HepG2 (cell line): ENCODE results near the gene KANK3. TPM values are rescaled to one million over a fixed set of nuclear protein-coding genes. Genes with fewer than 3 reads are reported as not detected.

Experiments used
- GLI4 ChIP-seq: sonication (generic); formaldehyde crosslinking; IDR thresholded peaks from 2 replicates; pipeline ENCODE4 v1.5.1; 2020; ENCODE audit warnings: missing genetic modification reagents, mild to moderate bottlenecking, moderate library complexity, borderline replicate concordance
- MYNN ChIP-seq: sonication (generic); formaldehyde crosslinking; IDR thresholded peaks from 2 replicates; pipeline ENCODE4 v1.4.0; 2020; ENCODE audit warnings: mild to moderate bottlenecking, low read depth, missing genetic modification reagents
- NFATC3 ChIP-seq: sonication (generic); formaldehyde crosslinking; IDR thresholded peaks from 2 replicates; pipeline ENCODE4 v1.5.1; 2020; ENCODE audit warnings: mild to moderate bottlenecking, missing genetic modification reagents
- NFIB ChIP-seq: sonication (generic); formaldehyde crosslinking; IDR thresholded peaks from 2 replicates; pipeline ENCODE4 v1.9.0; 2021; ENCODE audit warnings: missing genetic modification reagents, mild to moderate bottlenecking, borderline replicate concordance
- PITX1 ChIP-seq: sonication (generic); formaldehyde crosslinking; IDR thresholded peaks from 2 replicates; pipeline ENCODE4 v1.5.1; 2020; ENCODE audit warnings: mild to moderate bottlenecking, missing genetic modification reagents
- RARA ChIP-seq: IDR thresholded peaks from 2 replicates; pipeline ENCODE4 v1.6.1; 2016; ENCODE audit warnings: missing genetic modification reagents, missing compliant biosample characterization
- RFX1 ChIP-seq: fragments of 450-650 bp; IDR thresholded peaks from 2 replicates; pipeline ENCODE4 v1.6.1; 2017
- SAFB2 ChIP-seq: sonication (generic); formaldehyde crosslinking; IDR thresholded peaks from 2 replicates; pipeline ENCODE4 v1.5.1; 2020; ENCODE audit warnings: missing genetic modification reagents, low read depth, mild to moderate bottlenecking, borderline replicate concordance
- SMAD1 ChIP-seq: sonication (generic); formaldehyde crosslinking; IDR thresholded peaks from 2 replicates; pipeline ENCODE4 v1.4.0; 2020; ENCODE audit warnings: missing genetic modification reagents, low read depth, mild to moderate bottlenecking, borderline replicate concordance
- STAT6 ChIP-seq: sonication (generic); formaldehyde crosslinking; IDR thresholded peaks from 2 replicates; pipeline ENCODE4 v1.4.0; 2020; ENCODE audit warnings: missing genetic modification reagents, mild to moderate bottlenecking, borderline replicate concordance
- WIZ ChIP-seq: sonication (generic); formaldehyde crosslinking; IDR thresholded peaks from 2 replicates; pipeline ENCODE4 v1.5.1; 2020; ENCODE audit warnings: mild to moderate bottlenecking, missing genetic modification reagents
- ZBTB39 ChIP-seq: sonication (generic); formaldehyde crosslinking; IDR thresholded peaks from 2 replicates; pipeline ENCODE4 v1.5.0; 2020; ENCODE audit warnings: missing genetic modification reagents
- ZEB1 ChIP-seq: IDR thresholded peaks from 2 replicates; pipeline ENCODE4 v1.6.1; 2012; ENCODE audit warnings: mild to moderate bottlenecking, low read depth, inconsistent platforms; ENCODE audit not compliant: insufficient replicate concordance
- ZNF138 ChIP-seq: sonication (generic); formaldehyde crosslinking; IDR thresholded peaks from 2 replicates; pipeline ENCODE4 v1.5.0; 2020; ENCODE audit warnings: mild to moderate bottlenecking, low read depth, missing genetic modification reagents
- ZNF414 ChIP-seq: sonication (generic); formaldehyde crosslinking; IDR thresholded peaks from 2 replicates; pipeline ENCODE4 v1.5.0; 2020; ENCODE audit warnings: missing genetic modification reagents
- ZNF510 ChIP-seq: sonication (generic); formaldehyde crosslinking; IDR thresholded peaks from 2 replicates; pipeline ENCODE4 v1.4.0; 2020; ENCODE audit warnings: low read depth, mild to moderate bottlenecking, missing genetic modification reagents
- ZNF562 ChIP-seq: sonication (generic); formaldehyde crosslinking; IDR thresholded peaks from 2 replicates; pipeline ENCODE4 v1.8.0; 2022; ENCODE audit warnings: missing genetic modification reagents, borderline replicate concordance
- ZSCAN30 ChIP-seq: sonication (generic); formaldehyde crosslinking; IDR thresholded peaks from 2 replicates; pipeline ENCODE4 v1.5.0; 2020; ENCODE audit warnings: mild to moderate bottlenecking, missing genetic modification reagents
- polyA plus RNA-seq, 8 experiments: library from polyadenylated mRNA; depleted of rRNA in 3 of 8; stranded (reverse) in 7 of 8; unstranded in 1 of 8; fragments of >200 nt; fragmentation: Illumina TruSeq in 4 of 8; extraction: Trizol in 4 of 8; gene quantifications; 2 replicates each; pipeline versions ENCODE4 v1.2.1 to v1.2.3, GENCODE V29; 2011 to 2016; ENCODE audit warnings: low read depth in 4 of 8, missing spikeins in 1 of 8, mixed read lengths in 1 of 8; ENCODE audit not compliant: insufficient read depth in 1 of 8
- total RNA-seq, 5 experiments: library from RNA; depleted of rRNA; stranded (reverse); fragments of >200 nt; fragmentation: Illumina TruSeq; extraction: Trizol; gene quantifications; 2 replicates each; pipeline ENCODE4 v1.2.3, GENCODE V29; 2016; ENCODE audit warnings: low read depth in 1 of 5
- TF ChIP-seq, protein P1 (sequence below): sonication (generic); formaldehyde crosslinking; IDR thresholded peaks from 2 replicates; pipeline ENCODE4 v1.5.0; 2020; ENCODE audit warnings: mild to moderate bottlenecking, missing genetic modification reagents, moderate library complexity
- TF ChIP-seq, protein P2 (sequence below): sonication (generic); formaldehyde crosslinking; IDR thresholded peaks from 2 replicates; pipeline ENCODE4 v1.5.0; 2020; ENCODE audit warnings: missing genetic modification reagents, mild to moderate bottlenecking, borderline replicate concordance

KANK3 gene
- total and polyA plus RNA-seq, 2 of the 13 experiments (the other 11 are each of a cell fraction or from before 2014, with no cell fraction given), result 0.15 to 0.20 TPM

DNA sequence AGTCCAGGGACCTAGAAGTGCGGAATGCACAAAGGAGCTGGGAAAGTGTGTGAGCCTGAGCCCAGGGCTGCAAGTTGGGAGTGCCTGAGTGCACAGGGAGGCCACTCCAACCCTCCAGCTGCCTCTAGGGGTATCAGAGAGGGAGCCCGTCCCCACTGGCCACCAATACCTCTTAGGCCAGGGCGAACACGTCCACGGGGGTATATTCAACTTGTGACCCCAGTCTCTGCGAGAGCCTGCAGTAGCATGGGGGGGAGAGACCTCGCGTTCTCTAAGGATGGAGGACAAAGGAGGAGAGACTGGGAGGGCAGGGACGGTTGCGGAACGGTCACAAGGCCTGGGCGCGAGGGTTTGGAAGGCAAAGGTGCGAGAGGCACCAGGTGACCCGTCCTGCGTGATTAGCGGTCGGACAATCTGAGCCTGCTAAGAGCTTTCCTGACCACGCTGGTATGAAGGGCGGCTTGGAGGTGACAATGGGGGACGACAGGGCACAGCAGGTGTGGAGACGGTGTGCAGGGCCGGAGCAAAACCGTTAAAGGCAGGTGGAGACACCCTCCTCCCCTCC lies 35.6 kb downstream of the KANK3 start (continued):
- TF ChIP-seq, protein P1, sequence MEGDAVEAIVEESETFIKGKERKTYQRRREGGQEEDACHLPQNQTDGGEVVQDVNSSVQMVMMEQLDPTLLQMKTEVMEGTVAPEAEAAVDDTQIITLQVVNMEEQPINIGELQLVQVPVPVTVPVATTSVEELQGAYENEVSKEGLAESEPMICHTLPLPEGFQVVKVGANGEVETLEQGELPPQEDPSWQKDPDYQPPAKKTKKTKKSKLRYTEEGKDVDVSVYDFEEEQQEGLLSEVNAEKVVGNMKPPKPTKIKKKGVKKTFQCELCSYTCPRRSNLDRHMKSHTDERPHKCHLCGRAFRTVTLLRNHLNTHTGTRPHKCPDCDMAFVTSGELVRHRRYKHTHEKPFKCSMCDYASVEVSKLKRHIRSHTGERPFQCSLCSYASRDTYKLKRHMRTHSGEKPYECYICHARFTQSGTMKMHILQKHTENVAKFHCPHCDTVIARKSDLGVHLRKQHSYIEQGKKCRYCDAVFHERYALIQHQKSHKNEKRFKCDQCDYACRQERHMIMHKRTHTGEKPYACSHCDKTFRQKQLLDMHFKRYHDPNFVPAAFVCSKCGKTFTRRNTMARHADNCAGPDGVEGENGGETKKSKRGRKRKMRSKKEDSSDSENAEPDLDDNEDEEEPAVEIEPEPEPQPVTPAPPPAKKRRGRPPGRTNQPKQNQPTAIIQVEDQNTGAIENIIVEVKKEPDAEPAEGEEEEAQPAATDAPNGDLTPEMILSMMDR (CRISPR knock-in tag), result peak; percentile 2; the same call in 1 of the 2 replicates
- TF ChIP-seq STAT6 (0 out of 2 replicates have a peak, but pooled peaks have one; percentile 32), ZNF510 (CRISPR knock-in tag) (peak; percentile 26; the same call in 1 of the 2 replicates), ZSCAN30 (peak; percentile 6; the same call in 1 of the 2 replicates), GLI4 (peak; percentile 23; the same call in 1 of the 2 replicates), ZNF138 (CRISPR knock-in tag) (peak; percentile 83; the same call in 1 of the 2 replicates), PITX1 (CRISPR knock-in tag) (peak; percentile 19; the same call in 1 of the 2 replicates), ZNF414 (CRISPR knock-in tag) (peak; percentile 66; the same call in 1 of the 2 replicates), RFX1 (no peak), SMAD1 (CRISPR knock-in tag) (0 out of 2 replicates have a peak, but pooled peaks have one; percentile 5), RARA (no peak), ZEB1 (peak; percentile 3), NFIB (0 out of 2 replicates have a peak, but pooled peaks have one; percentile 90), ZNF562 (CRISPR knock-in tag) (no peak), SAFB2 (0 out of 2 replicates have a peak, but pooled peaks have one; percentile 11), MYNN (CRISPR knock-in tag) (no peak), ZBTB39 (no peak), WIZ (0 out of 2 replicates have a peak, but pooled peaks have one; percentile 3), NFATC3 (0 out of 2 replicates have a peak, but pooled peaks have one; percentile 40)
- TF ChIP-seq, protein P2, sequence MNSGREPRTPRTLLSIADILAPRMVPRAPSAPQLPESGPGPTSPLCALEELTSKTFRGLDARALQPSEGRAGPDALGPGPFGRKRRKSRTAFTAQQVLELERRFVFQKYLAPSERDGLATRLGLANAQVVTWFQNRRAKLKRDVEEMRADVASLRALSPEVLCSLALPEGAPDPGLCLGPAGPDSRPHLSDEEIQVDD (CRISPR knock-in tag), result 0 out of 2 replicates have a peak, but pooled peaks have one; percentile 0
